Measurements from ENCODE around the gene PSD4. TPM values are rescaled to one million over a fixed set of nuclear protein-coding genes. Genes with fewer than 3 reads are reported as not detected.

PSD4 gene
- polyA plus RNA-seq, 2 of the 4 experiments (the other 2 are of a cell fraction): 5.4 to 21.6 TPM

- ChIA-PET CTCF (interaction anchor here (0.8 to 7.1 kb wide), 10 partner anchors 8 to 132 kb away, joined by 3 to 31 read pairs (median 5); no protein-coding TSS in a partner anchor), POLR2A (no interaction called here)
- TF ChIP-seq HDAC2 (IDR thresholded peaks at IDR 0.05) (no peak), ELK1 (IDR thresholded peaks at IDR 0.05; ENCODE audit: low read depth, low read length) (no peak), KDM5A (IDR thresholded peaks at IDR 0.05) (no peak), ZNF302 (CRISPR knock-in tag; IDR thresholded peaks at IDR 0.05) (no peak), RNF2 (IDR thresholded peaks at IDR 0.05; ENCODE audit: borderline replicate concordance, low read depth) (no peak), NFE2L2 (conservative IDR thresholded peaks at IDR 0.05; ENCODE audit: low read length) (no peak), CHD2 (IDR thresholded peaks at IDR 0.05; ENCODE audit: low read length, partially characterized antibody) (no peak), FOSL2 (IDR thresholded peaks at IDR 0.05) (no peak), FOSL2 (CRISPR knock-in tag; IDR thresholded peaks at IDR 0.05) (no peak), NPAS2 (CRISPR knock-in tag; IDR thresholded peaks at IDR 0.05; ENCODE audit: borderline replicate concordance) (no peak), MAFK (IDR thresholded peaks at IDR 0.05; ENCODE audit: partially characterized antibody) (no peak), JUN (IDR thresholded peaks at IDR 0.05) (no peak), KDM1A (IDR thresholded peaks at IDR 0.05; ENCODE audit: low read depth) (no peak), ZSCAN20 (CRISPR knock-in tag; IDR thresholded peaks at IDR 0.05) (no peak), SMC3 (IDR thresholded peaks at IDR 0.05) (no peak), BCL3 (IDR thresholded peaks at IDR 0.05) (no peak), MAZ (IDR thresholded peaks at IDR 0.05; ENCODE audit: borderline replicate concordance, low read depth, low read length) (no peak), HOXA7 (CRISPR knock-in tag; IDR thresholded peaks at IDR 0.05) (no peak), CHD4 (IDR thresholded peaks at IDR 0.05; ENCODE audit: borderline replicate concordance) (no peak)
- WGBS (ENCODE audit: missing lambda C conversion rate): 74% methylated on average over 7 of the region's 7 CpGs
- DNase-seq (ENCODE audit: low read depth in 1 of 2, low spot score in 1 of 2) (no peak), FAIRE-seq (no peak), ATAC-seq (0 out of 6 replicates have a peak, but pooled peaks of 1 of the 2 experiments have one; percentile 29)
- peak overlapping the region in 1 of 2 experiments; percentile 34; a peak in 2 of 6 replicates for H3K27ac ChIP-seq
- peaks cover 8% of the 10 kb centered on the region; the same call in 2 of the 3 replicates for H3K4me1 ChIP-seq
- no peak overlapping the region for H3K4me2 ChIP-seq
- H3K9me3 ChIP-seq: no peaks in the 10 kb centered on the region
- no peak overlapping the region for H3K4me3 ChIP-seq
These were observed 83.9 kb downstream of the PSD4 start for GRCh38 chr2:113257516-113258264.

- CTCF ChIA-PET: interaction anchor here (1.2 to 7.1 kb wide), 9 partner anchors 7 to 122 kb away, joined by 3 to 31 read pairs (median 5); no protein-coding TSS in a partner anchor
- TF ChIP-seq RFX5 (IDR thresholded peaks at IDR 0.05): no peak
- POLR2A ChIA-PET: no interaction called here
These were observed 84.8 kb downstream of the PSD4 start for GRCh38 chr2:113258471-113259147.

More at GRCh38 chr2:113258471-113259147, 84.8 kb downstream of the PSD4 start:
- ATAC-seq (no peak), FAIRE-seq (no peak), DNase-seq (ENCODE audit: low read depth in 1 of 2, low spot score in 1 of 2) (no peak)
- Histone ChIP-seq H3K9me3 (no peaks in the 10 kb centered on the region), H3K4me2 (no peak overlapping the region), H3K4me1 (peaks cover 11% of the 10 kb centered on the region; the same call in 2 of the 3 replicates), H3K27ac (peak overlapping the region in 1 of 2 experiments; percentile 34; a peak in 1 of 6 replicates), H3K4me3 (no peak overlapping the region)
- 91% methylated on average over 6 of the region's 6 CpGs for WGBS (ENCODE audit: missing lambda C conversion rate)

Other genes with a start within 250 kb of the PSD4 start
- 0.13 and 0.16 TPM in 2 replicates for gene IL36G, start 196.0 kb upstream of the PSD4 start, polyA plus RNA-seq (2011; rRNA removed)
- gene IL36G, start 196.0 kb upstream of the PSD4 start, polyA plus RNA-seq (2017; fragmentation: RNase III; extraction: RNeasy Plus Mini Kit Qiagen cat#74134 plus additional on column Dnase treatment): not detected in 3 replicates
- not detected in 2 replicates for gene IL36A, start 168.5 kb upstream of the PSD4 start, polyA plus RNA-seq (2011; rRNA removed)
- not detected in 3 replicates for gene IL36A, start 168.5 kb upstream of the PSD4 start, polyA plus RNA-seq (2017; fragmentation: RNase III; extraction: RNeasy Plus Mini Kit Qiagen cat#74134 plus additional on column Dnase treatment)
- gene IL36B, start 121.1 kb upstream of the PSD4 start, polyA plus RNA-seq (2011; rRNA removed): not detected in 2 replicates
- gene IL36B, start 121.1 kb upstream of the PSD4 start, polyA plus RNA-seq (2017; fragmentation: RNase III; extraction: RNeasy Plus Mini Kit Qiagen cat#74134 plus additional on column Dnase treatment): not detected in 3 replicates
- not detected in 2 replicates for gene IL36RN, start 114.8 kb upstream of the PSD4 start, polyA plus RNA-seq (2011; rRNA removed)
- not detected in 3 replicates for gene IL36RN, start 114.8 kb upstream of the PSD4 start, polyA plus RNA-seq (2017; fragmentation: RNase III; extraction: RNeasy Plus Mini Kit Qiagen cat#74134 plus additional on column Dnase treatment)
- not detected in 2 replicates for gene IL1F10, start 106.0 kb upstream of the PSD4 start, polyA plus RNA-seq (2011; rRNA removed)
- gene IL1F10, start 106.0 kb upstream of the PSD4 start, polyA plus RNA-seq (2017; fragmentation: RNase III; extraction: RNeasy Plus Mini Kit Qiagen cat#74134 plus additional on column Dnase treatment): not detected in 3 replicates
- gene IL1RN, start 46.4 kb upstream of the PSD4 start, polyA plus RNA-seq (2011; rRNA removed): not detected in 2 replicates
- gene IL1RN, start 46.4 kb upstream of the PSD4 start, polyA plus RNA-seq (2017; fragmentation: RNase III; extraction: RNeasy Plus Mini Kit Qiagen cat#74134 plus additional on column Dnase treatment): 0.13 TPM in 1 of 3 replicates, not detected in the others
- 0.71 and 1.0 TPM in 2 replicates for gene PAX8, start 105.0 kb downstream of the PSD4 start, polyA plus RNA-seq (2011; rRNA removed)
- gene PAX8, start 105.0 kb downstream of the PSD4 start, polyA plus RNA-seq (2017; fragmentation: RNase III; extraction: RNeasy Plus Mini Kit Qiagen cat#74134 plus additional on column Dnase treatment): 0.81 to 1.7 TPM (median 1.5 TPM) in 3 replicates

All from A549 (cell line).